ENCODE data around the gene HHAT.

GRCh38 chr1:210455840-210456603 lies 127.3 kb downstream of the HHAT start:
- TF ChIP-seq EP300 (IDR thresholded peaks at IDR 0.05) (no peak), POLR2A (IDR thresholded peaks at IDR 0.05; ENCODE audit: low read depth) (no peak)

Data from esophagus muscularis mucosa (tissue), 2 donors.